Fibroblast of villous mesenchyme (primary cell): ENCODE results near the gene SEPSECS. TPM values are rescaled to one million over a fixed set of nuclear protein-coding genes. Genes with fewer than 3 reads are reported as not detected.

Experiments
- DNase-seq: peaks from one replicate; pipeline ENCODE4 v3.0.0-alpha.2; 2010; ENCODE audit warnings: low read depth
- H3K4me3 ChIP-seq: 2 replicates; pipeline ENCODE4 v1.5.1; 2011; ENCODE audit warnings: low read depth, mild to moderate bottlenecking, low read length
- CTCF ChIP-seq: IDR thresholded peaks from 2 replicates; pipeline ENCODE4 v1.5.1; 2012; ENCODE audit warnings: low read depth, mild to moderate bottlenecking, low read length; ENCODE audit not compliant: insufficient read depth
- total RNA-seq: library from RNA; depleted of rRNA; stranded (reverse); fragments of >200 nt; gene quantifications from 2 replicates; pipeline ENCODE4 v1.2.3, GENCODE V29; 2012

SEPSECS gene
- total RNA-seq, 1 donor, result 6.5 TPM

- peak overlapping the region; percentile 85 for H3K4me3 ChIP-seq
- DNase-seq, result peak; percentile 21
- TF ChIP-seq CTCF, result no peak
Observed at GRCh38 chr4:25160714-25161592, 704 bp upstream of the SEPSECS start.

- TF ChIP-seq CTCF, result no peak
- DNase-seq, result no peak
- H3K4me3 ChIP-seq, result no peak overlapping the region
Observed at GRCh38 chr4:25158817-25159216, 1.4 kb downstream of the SEPSECS start.

GRCh38 chr4:25157081-25157480 is 3.2 kb downstream of the SEPSECS start:
- H3K4me3 ChIP-seq, result no peak overlapping the region
- TF ChIP-seq CTCF, result no peak
- no peak for DNase-seq

- no peak for DNase-seq
- H3K4me3 ChIP-seq, result no peak overlapping the region
- TF ChIP-seq CTCF, result no peak
Observed at GRCh38 chr4:25155947-25156346, 4.3 kb downstream of the SEPSECS start.

- TF ChIP-seq CTCF, result no peak
- H3K4me3 ChIP-seq, result no peak overlapping the region
- DNase-seq, result no peak
Observed at GRCh38 chr4:25154594-25155265, 5.5 kb downstream of the SEPSECS start.

GRCh38 chr4:25146076-25146475 is 14.2 kb downstream of the SEPSECS start:
- no peak for DNase-seq
- TF ChIP-seq CTCF, result no peak
- H3K4me3 ChIP-seq, result no peak overlapping the region
